GM23248 (cell line): ENCODE data around the gene PPP1R1C. TPM values are rescaled to one million over a fixed set of nuclear protein-coding genes. Genes with fewer than 3 reads are reported as not detected.

Experiments used
- DNase-seq: peaks from one replicate; pipeline ENCODE4 v3.0.0-alpha.2; 2015
- H2AFZ ChIP-seq: fragments of 200-600 bp; sonication (generic); 2 replicates; pipeline ENCODE4 v1.6.1; 2016; ENCODE audit warnings: antibody characterized with exemption
- H3F3A ChIP-seq: fragments of 200-600 bp; sonication (generic); 2 replicates; pipeline ENCODE4 v1.6.1; 2016; ENCODE audit warnings: mild to moderate bottlenecking, antibody characterized with exemption, mixed run types; ENCODE audit not compliant: insufficient read depth
- H3K27ac ChIP-seq: fragments of 200-600 bp; sonication (generic); 2 replicates; pipeline ENCODE4 v1.5.1; 2016; ENCODE audit warnings: mild to moderate bottlenecking
- H3K27me3 ChIP-seq: fragments of 200-600 bp; sonication (generic); replicated peaks from 2 replicates; pipeline ENCODE4 v1.6.1; 2016; ENCODE audit warnings: mild to moderate bottlenecking; ENCODE audit not compliant: insufficient read depth
- H3K36me3 ChIP-seq: fragments of 200-600 bp; sonication (generic); 2 replicates; pipeline ENCODE4 v1.6.1; 2016; ENCODE audit warnings: low read depth, mild to moderate bottlenecking
- H3K4me1 ChIP-seq: fragments of 200-600 bp; sonication (generic); 2 replicates; pipeline ENCODE4 v1.6.1; 2016; ENCODE audit warnings: mild to moderate bottlenecking; ENCODE audit not compliant: insufficient read depth
- H3K4me2 ChIP-seq: fragments of 200-600 bp; sonication (generic); one replicate; pipeline ENCODE4 v1.6.1; 2016; ENCODE audit warnings: mild to moderate bottlenecking; ENCODE audit not compliant: unreplicated experiment
- H3K4me3 ChIP-seq: fragments of 200-600 bp; sonication (generic); 2 replicates; pipeline ENCODE4 v1.5.1; 2016; ENCODE audit warnings: mild to moderate bottlenecking
- H3K79me2 ChIP-seq: fragments of 200-600 bp; sonication (generic); 2 replicates; pipeline ENCODE4 v1.6.1; 2016; ENCODE audit warnings: mild to moderate bottlenecking; ENCODE audit not compliant: insufficient read depth
- H3K9ac ChIP-seq: fragments of 200-600 bp; sonication (generic); 2 replicates; pipeline ENCODE4 v1.6.1; 2016; ENCODE audit warnings: mild to moderate bottlenecking
- H3K9me2 ChIP-seq: fragments of 200-600 bp; sonication (generic); 2 replicates; pipeline ENCODE4 v1.6.1; 2016; ENCODE audit warnings: mixed run types, mild to moderate bottlenecking, moderate library complexity; ENCODE audit not compliant: insufficient read depth
- H3K9me3 ChIP-seq: fragments of 200-600 bp; sonication (generic); one replicate; pipeline ENCODE4 v1.6.1; 2017; ENCODE audit warnings: low read depth
- H4K20me1 ChIP-seq: fragments of 200-600 bp; sonication (generic); 2 replicates; pipeline ENCODE4 v1.6.0; 2016; ENCODE audit not compliant: insufficient read depth
- EZH2 ChIP-seq: fragments of 200-600 bp; sonication (generic); IDR thresholded peaks from 2 replicates; pipeline ENCODE4 v1.6.1; 2018; ENCODE audit warnings: antibody characterized with exemption, mild to moderate bottlenecking; ENCODE audit not compliant: insufficient read depth, poor library complexity, severe bottlenecking
- EZH2phosphoT487 ChIP-seq: fragments of 200-600 bp; sonication (generic); IDR thresholded peaks from 2 replicates; pipeline ENCODE4 v1.6.1; 2018; ENCODE audit warnings: antibody characterized with exemption, moderate library complexity, mild to moderate bottlenecking, low read depth; ENCODE audit not compliant: insufficient read depth
- WGBS, 2 experiments: methylation state at CpG; one replicate each; pipeline ENCODE4 v1.1.6; 2015 to 2017; ENCODE audit warnings: low lambda C conversion rate in 2 of 2, low coverage in 1 of 2; ENCODE audit errors: missing lambda C conversion rate in 2 of 2; 5-methylcytosine and 5-hydroxymethylcytosine counted together
- in situ Hi-C: fragments of 300-500 bp; cut with MboI; formaldehyde crosslinking; loops from 2 replicates; pipeline ENCODE4 v1.15.0; 2020
- polyA plus RNA-seq: library from polyadenylated mRNA; unstranded; fragments of >200 nt; fragmentation: Nextera tagmentation; extraction: Ambion mirVana; gene quantifications from 2 replicates; pipeline ENCODE4 v1.2.1, GENCODE V29; 2016
- total RNA-seq: library from RNA; depleted of rRNA; stranded (reverse); fragments of >200 nt; shearing (Covaris generic); gene quantifications from 2 replicates; pipeline ENCODE4 v1.2.3, GENCODE V29; 2014

The PPP1R1C gene
- total and polyA plus RNA-seq, 2 experiments from 2014 or later = not detected

- no peaks in the 10 kb centered on the region for H3K36me3 ChIP-seq
- no peaks in the 10 kb centered on the region for H3K9me2 ChIP-seq
- H3K27ac ChIP-seq = no peak overlapping the region
- no peaks in the 10 kb centered on the region for H3K9me3 ChIP-seq
- no peak overlapping the region for H2AFZ ChIP-seq
- no peaks in the 10 kb centered on the region for H4K20me1 ChIP-seq
- no peak overlapping the region for H3K4me2 ChIP-seq
- no peak overlapping the region for H3K9ac ChIP-seq
- TF ChIP-seq EZH2phosphoT487 = no peak
- no peak for TF ChIP-seq EZH2
- H3K27me3 ChIP-seq = no peaks in the 10 kb centered on the region
- WGBS, 2 experiments = 56 to 57% methylated on average over 2 of the region's 2 CpGs
- no peaks in the 10 kb centered on the region for H3K79me2 ChIP-seq
- no peak overlapping the region for H3K4me3 ChIP-seq
- no peak for DNase-seq
- H3F3A ChIP-seq = no peaks in the 10 kb centered on the region
- in situ Hi-C loops = no loop called here
- no peaks in the 10 kb centered on the region for H3K4me1 ChIP-seq
Observed at GRCh38 chr2:181970160-181970794, 15.4 kb upstream of the PPP1R1C start.

GRCh38 chr2:181971032-181971431 is 14.6 kb upstream of the PPP1R1C start:
- H3K4me3 ChIP-seq = no peak overlapping the region
- DNase-seq = no peak
- in situ Hi-C loops = no loop called here
- H3K9ac ChIP-seq = no peak overlapping the region
- no peaks in the 10 kb centered on the region for H3K27me3 ChIP-seq
- 83 to 88% methylated on average over 3 of the region's 3 CpGs for WGBS, 2 experiments
- no peak overlapping the region for H3K27ac ChIP-seq
- no peak for TF ChIP-seq EZH2
- TF ChIP-seq EZH2phosphoT487 = no peak
- H3K9me2 ChIP-seq = no peaks in the 10 kb centered on the region
- H3K4me2 ChIP-seq = no peak overlapping the region
- no peaks in the 10 kb centered on the region for H4K20me1 ChIP-seq
- H3F3A ChIP-seq = no peaks in the 10 kb centered on the region
- H3K4me1 ChIP-seq = no peaks in the 10 kb centered on the region
- no peak overlapping the region for H2AFZ ChIP-seq
- no peaks in the 10 kb centered on the region for H3K79me2 ChIP-seq
- H3K36me3 ChIP-seq = no peaks in the 10 kb centered on the region
- H3K9me3 ChIP-seq = no peaks in the 10 kb centered on the region

GRCh38 chr2:181972431-181973170 is 13.1 kb upstream of the PPP1R1C start:
- Histone ChIP-seq H3K79me2 (no peaks in the 10 kb centered on the region), H3K4me2 (no peak overlapping the region), H3K9me3 (no peaks in the 10 kb centered on the region), H2AFZ (no peak overlapping the region), H3K36me3 (no peaks in the 10 kb centered on the region), H3K27ac (no peak overlapping the region), H3K27me3 (no peaks in the 10 kb centered on the region), H3K9me2 (no peaks in the 10 kb centered on the region), H3K9ac (no peak overlapping the region), H3F3A (no peaks in the 10 kb centered on the region), H3K4me1 (no peaks in the 10 kb centered on the region), H3K4me3 (no peak overlapping the region), H4K20me1 (no peaks in the 10 kb centered on the region)
- TF ChIP-seq EZH2phosphoT487 = no peak
- no peak for TF ChIP-seq EZH2
- DNase-seq = no peak
- in situ Hi-C loops = no loop called here
- 70 to 85% methylated on average over 5 of the region's 5 CpGs for whole genome bisulfite sequencing, 2 experiments

- Histone ChIP-seq H3F3A (no peaks in the 10 kb centered on the region), H3K9me2 (no peaks in the 10 kb centered on the region), H3K79me2 (no peaks in the 10 kb centered on the region), H3K4me3 (no peak overlapping the region), H2AFZ (no peak overlapping the region), H3K9ac (no peak overlapping the region), H3K4me1 (no peaks in the 10 kb centered on the region; the same call in 1 of the 2 replicates), H3K36me3 (no peaks in the 10 kb centered on the region), H3K4me2 (no peak overlapping the region), H4K20me1 (no peaks in the 10 kb centered on the region), H3K27me3 (no peaks in the 10 kb centered on the region), H3K9me3 (no peaks in the 10 kb centered on the region), H3K27ac (no peak overlapping the region)
- DNase-seq = no peak
- TF ChIP-seq EZH2 (no peak), EZH2phosphoT487 (no peak)
- in situ Hi-C loops = no loop called here
- 57 to 62% methylated on average over 5 of the region's 5 CpGs for WGBS, 2 experiments
Observed at GRCh38 chr2:181973171-181973783, 12.4 kb upstream of the PPP1R1C start.
